GM18907 (cell line): Measurements from ENCODE around the gene CALHM3.
"Not testable (repeated sequence)": the region's sequence is repeated elsewhere in the genome, so short reads cannot be mapped to it uniquely, and the experiment has no call there.

Experiments used
- ATAC-seq: cut with Tn5 transposase; IDR thresholded peaks from one replicate; pipeline ENCODE4 v1.9.1; 2021; ENCODE audit warnings: mild to moderate bottlenecking, moderate library complexity; ENCODE audit not compliant: unreplicated experiment

Gene CALHM3, protein sequence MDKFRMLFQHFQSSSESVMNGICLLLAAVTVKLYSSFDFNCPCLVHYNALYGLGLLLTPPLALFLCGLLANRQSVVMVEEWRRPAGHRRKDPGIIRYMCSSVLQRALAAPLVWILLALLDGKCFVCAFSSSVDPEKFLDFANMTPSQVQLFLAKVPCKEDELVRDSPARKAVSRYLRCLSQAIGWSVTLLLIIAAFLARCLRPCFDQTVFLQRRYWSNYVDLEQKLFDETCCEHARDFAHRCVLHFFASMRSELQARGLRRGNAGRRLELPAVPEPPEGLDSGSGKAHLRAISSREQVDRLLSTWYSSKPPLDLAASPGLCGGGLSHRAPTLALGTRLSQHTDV

DNA sequence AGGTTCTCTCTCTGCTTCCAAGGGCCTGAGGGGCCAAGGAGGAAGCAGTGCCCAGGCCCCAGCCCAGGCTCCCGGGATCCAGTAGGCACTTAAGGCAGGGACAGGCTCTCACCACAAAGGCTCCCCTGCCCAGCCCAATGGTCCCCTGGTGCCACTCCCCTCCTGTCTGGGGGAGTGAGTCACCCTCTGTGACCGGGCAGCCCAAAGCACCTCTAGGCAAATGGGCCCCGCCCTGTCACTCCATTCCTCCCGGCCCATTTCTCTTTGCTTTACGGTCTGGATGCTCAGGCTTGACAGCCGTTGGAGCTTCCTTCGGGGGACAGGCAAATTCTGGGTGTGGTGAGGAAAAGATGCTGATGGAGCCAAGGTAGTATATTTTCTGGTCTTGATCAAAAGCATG, at the start of gene CALHM3:
Gene CALHM3 (minus strand): TSS at position 106 of the 400 bp plus-strand sequence. CDS start 208 bp downstream, outside the sequence.
- ATAC-seq = no peak

DNA sequence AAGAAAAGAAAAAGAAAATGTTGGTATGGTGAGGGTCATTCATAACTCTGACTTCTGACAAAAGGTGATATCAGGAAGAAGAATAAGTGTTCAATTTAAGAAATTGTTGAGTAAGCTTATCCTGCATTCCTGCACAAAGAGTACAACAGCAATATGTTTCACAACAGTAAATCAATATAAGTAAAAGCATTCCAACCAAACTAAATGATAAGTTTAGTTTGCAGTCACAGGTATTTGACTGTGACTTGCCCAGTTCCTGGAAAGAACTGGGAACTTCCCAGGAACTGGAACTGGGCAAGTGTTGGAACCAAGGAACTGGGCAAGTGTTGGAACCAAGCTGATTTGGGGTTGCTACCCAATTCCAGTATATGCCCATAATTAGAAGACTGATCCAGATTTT, 49.5 kb upstream of the CALHM3 start:
- ATAC-seq = no peak

DNA sequence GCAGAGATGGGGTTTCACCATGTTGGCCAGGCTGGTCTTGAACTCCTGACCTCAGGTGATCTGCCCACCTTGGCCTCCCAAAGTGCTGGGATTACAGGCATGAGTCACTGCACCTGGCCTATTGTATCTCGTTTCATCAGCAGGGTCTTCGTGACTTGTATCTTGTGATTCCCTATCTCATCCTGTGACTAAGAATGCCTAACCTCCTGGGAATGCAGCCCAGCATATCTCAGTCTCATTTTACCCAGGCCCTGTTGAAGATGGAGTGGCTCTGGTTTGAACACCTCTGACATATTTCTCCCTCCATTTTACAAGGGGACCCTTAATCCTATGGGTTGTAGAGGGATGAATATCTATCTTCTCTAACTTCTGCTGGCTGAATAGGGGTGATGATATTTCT, 48.4 kb upstream of the CALHM3 start:
- not testable (repeated sequence) for ATAC-seq

DNA sequence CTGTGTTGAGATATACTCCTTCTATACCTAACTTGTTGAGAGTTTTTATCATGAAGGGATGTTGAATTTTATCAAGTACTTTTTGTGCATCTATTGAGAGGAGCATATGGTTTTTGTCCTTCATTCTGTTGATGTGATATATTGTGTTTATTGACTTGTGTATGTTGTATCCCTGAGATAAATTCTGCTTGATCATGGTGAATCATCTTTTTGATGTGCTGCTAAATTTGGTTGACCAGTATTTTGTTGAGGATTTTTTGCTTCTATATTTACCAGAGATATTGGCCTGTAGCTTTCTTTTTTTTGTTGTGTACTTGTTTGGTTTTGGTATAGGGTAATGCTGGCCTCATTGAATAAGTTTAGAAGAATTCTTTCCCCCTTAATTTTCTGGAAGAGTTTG, 46.9 kb upstream of the CALHM3 start:
- no peak for ATAC-seq

DNA sequence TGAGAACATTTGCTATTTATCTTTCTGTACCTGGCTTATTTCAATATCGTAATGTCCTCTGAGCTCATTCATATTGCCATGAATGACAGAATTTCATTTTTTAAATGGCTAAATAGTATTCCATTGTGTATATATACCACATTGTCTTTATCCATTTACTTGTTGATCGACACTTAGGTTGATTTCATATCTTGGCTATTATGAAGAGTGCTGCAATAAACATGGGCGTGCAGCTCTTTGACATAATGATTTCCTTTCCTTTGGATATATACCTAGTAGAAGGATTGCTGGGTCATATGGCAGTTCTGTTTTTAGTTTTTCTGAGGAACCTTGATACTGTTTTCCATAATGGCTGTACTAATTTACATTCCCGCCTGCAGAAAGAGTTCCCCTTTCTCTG, 44.6 kb upstream of the CALHM3 start:
- no peak for ATAC-seq

DNA sequence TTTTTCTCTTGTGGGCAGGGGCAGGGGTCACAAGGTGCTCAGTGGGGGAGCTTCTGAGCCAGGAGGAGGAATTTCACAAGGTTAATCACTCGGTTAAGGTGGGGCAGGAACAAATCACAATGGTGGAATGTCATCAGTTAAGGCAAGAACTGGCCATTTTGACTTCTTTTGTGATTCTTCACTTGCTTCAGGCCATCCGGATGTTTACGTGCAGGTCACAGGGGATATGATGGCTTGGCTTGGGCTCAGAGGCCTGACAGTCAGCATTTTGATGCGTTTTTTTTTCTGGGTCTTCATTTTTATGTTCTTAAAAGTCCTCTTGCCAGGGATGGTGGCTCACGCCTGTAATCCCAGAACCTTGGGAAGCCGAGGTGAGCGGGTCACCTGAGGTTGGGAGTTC, 43.0 kb upstream of the CALHM3 start:
- not testable (repeated sequence) for ATAC-seq

DNA sequence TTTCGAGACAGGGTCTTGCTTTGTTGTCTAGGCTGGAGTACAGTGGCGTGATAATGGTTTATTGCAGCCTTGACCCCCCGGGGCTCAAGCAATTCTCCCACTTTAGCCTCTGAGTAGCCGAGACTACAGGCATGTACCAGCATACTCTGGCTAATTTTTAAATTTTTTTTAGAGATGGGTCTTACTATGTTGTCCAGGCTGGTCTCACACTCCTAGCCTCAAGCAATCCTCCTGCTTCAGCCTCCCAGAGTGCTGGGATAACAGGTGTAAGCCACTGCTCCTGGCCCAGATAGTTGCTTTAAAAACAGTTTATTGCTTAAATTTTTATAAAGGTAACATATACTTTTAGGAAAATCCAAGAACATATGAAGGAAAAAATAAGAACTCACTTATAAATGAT, 40.8 kb upstream of the CALHM3 start:
- ATAC-seq = no peak

DNA sequence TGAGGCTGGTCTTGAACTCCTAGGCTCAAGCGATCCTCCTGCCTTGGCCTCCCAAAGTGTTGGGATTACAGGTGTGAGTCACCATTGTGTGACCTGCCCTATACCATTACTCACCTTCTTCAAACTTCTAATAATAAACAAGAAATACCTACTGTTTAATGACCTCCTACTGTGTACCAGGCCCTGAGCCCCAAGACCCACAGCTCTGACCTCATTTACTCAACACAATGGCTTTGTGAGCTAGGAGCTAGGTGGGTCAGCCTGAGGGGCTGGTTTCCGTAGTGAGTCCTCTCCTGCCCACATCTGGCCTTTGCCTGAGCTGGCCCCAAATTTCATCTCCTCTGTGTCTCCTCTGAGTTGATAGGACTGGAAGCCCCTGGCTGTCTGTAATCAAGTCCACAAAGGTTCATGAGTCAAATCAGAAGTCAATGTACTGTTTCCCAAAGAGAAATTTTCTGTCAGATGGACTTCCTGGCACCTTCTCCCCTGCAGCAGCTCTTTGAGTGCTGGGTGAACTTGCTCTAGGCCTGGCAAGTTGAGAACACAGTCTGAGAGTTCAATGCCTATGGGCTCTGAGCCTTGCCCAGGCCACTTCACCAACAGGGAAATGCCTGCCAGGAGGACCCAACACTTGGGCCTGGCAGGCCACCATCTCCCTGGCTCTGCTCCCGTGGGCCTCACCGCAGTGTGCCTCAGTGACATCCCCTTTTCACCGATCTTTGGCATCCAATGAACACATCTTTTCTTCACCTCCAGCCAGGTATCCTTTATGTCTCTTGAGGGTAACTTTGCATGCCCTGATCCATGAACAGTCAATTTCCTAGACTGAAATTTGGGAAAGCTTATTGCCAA, 38.4 kb upstream of the CALHM3 start:
- ATAC-seq = no peak

DNA sequence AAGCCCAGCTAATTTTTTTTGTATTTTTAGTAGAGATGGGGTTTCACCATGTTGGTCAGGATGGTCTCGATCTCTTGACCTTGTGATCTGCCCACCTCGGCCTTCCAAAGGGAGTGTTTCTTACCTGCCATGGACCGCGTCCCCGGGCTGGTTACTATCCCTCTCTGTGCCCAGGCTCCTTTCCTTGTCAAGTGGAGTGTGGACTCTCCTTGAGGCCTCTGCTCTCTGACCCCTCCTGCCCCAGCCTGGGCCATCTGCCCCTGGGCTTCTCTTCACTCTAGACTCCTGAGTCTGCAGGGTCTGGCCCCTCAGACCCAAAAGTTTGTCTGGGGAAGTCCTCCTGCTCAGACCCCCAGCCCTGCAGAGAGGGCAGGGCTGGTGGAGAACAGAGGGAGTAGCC, 35.2 kb upstream of the CALHM3 start:
- no peak for ATAC-seq

DNA sequence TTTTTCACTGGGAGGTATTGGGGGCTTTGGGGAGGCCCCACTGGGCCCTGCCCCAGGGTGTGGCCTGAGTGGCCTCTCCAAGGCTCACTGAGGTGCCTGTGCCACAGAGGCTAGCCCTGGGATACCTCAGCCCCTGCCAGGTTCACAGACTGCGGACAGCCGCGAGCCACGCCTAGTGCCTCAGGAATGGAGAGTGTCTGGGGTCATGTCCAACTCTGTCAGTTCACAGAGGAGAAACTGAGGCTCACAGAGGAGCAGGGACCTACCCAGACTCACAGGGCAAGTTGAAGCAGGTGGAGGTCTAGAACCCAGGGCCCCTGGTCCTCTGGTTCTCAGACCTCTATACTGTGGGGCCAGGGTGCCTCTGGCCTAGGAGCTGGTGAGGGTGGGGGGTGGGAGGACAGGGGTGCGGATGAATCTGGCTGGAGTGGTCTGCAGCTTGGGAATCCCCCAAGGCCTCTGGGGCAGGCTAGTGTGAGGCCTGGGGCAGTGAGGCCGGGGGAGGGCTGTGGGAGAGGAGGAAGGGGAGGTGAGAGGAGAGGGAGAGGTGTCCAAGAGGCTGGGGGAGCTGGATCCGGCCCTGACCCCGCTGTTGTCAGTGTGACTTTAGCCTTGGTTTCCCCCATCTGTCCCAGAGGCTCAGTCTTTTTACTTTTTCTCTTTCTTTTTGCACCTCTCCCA, 34.5 kb upstream of the CALHM3 start:
- ATAC-seq = no peak

DNA sequence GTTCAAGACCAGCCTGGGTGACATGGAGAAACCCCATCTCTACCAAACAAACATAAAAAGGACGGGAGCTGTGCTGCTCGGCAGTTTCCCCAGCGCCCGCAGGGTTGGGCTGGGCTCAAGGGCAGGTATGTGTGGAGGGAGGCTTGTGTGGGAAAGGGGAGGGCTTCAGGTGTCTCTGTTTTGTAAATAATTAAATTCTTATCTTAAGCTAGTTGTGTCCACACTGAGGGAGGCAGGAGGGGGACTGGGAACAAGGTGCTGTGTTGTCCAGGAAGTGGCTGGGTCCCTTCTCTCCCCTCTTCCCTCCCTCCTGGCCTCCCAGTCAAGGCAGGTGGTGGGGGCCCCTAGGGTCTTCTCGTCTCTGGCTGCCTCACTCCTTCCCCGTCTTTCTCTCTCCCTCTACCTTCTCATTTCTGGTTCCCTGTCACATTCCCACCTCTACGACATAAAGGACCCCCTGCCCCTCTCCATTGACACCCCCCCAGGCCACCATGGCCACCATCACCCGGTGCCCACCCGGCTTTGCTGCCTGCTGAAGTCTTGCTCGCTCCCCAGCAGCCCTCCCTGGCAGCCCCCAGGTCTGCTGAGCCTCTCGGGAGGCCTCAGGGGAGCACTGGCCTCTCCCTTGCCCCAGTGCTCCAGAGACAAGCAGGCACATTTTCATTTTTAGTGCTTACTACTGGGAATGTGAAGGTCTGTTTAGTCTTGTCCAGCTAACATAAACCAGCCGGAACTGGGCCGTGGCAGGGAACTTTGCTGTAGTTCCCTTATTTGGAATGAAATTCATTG, 33.7 kb upstream of the CALHM3 start:
- ATAC-seq = no peak

DNA sequence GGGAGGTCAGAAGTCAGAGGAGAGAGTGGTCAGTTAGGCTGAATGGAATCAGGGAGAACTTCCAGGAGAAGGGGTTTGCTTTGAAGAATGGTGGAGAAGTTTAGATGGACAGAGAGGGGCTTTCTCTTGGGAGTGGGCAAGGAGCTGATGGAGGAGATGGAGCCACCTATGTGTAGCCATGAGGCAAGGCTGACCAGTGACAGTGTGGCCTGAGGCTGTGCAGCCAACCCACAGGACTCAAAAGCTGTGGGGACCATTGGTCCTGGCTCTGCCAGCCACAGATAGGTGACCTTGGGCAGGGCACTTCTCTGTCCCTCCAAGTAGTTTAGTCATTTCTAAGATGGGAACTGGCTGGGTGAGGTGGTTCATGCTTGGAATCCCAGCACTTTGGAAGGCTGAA, 33.1 kb upstream of the CALHM3 start:
- no peak for ATAC-seq

DNA sequence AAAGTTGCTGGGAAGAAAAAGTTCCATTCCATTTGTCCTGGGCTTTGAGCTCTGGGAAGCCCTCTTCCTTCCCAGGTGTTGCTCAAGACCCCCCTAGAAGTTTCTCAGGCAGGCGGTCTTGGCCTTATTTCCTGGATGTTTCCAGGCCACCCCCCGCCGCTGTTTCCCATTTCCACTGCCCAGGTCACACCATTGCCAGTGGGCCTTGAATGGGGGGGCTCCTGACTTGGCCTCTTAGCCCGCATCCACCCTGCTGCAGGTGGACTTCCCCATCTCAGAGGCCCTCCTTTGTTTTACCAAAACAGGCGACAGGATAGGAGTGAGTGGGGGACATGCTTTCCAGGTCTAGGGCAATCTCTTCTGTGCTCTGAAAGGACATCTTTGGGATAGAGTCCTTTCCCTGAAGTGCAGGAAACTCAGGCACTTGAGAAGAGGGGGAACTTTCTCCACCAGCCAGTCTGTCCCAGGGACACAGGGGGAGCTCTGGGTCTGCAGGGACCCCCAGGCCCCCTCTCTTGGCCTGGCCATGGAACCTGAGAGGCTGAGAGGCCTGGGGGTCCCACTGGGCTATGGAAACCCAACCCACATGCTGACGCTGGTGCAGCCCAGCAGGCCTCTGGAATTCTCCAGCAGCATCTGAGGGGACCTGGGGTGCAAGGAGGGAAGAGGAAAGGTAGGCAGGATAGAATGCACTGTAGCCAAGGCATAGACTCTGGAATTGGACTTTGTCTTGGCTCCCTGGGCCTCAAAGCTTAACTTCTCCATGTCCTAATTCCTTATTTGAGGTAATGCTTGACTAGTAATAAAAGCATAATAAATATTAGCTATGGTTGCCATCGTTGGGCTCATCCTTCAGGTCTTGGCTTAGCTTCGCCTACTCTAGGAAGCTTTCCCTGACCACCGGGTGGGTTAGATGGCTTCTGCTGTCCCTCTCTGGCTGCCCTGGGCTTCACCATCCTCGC, 32.0 kb upstream of the CALHM3 start:
- ATAC-seq = no peak

DNA sequence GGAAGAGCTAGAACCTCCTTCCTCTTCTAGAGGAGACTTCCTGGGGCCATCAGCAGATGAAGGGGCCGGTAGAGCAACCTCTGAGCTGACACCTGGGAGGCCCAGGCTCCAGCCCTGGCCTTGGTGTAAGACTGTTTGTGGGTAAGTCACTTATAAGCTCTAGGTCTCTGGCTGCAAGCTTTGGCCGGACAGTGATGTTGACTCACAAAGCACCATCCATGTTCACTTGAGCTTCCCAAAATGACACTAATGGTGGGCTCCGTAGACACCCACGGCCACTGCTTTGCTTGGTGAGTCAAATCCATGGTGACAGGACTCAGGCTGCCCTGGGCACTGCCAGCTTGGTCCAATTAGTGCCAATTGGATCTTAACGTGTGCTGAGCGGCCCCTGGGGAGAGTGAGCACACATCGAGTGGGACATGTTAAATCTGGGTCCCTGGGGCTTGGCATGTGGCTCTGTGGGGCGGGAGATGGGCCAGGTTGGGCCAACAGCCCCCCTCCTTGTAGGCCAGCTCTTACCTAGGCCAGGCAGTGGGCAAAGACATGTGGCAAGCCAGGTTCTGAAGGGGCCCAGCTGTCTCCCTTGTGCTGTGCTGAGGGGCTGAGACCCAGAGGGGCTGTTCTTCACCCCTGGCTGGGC, 31.1 kb upstream of the CALHM3 start:
- no peak for ATAC-seq

DNA sequence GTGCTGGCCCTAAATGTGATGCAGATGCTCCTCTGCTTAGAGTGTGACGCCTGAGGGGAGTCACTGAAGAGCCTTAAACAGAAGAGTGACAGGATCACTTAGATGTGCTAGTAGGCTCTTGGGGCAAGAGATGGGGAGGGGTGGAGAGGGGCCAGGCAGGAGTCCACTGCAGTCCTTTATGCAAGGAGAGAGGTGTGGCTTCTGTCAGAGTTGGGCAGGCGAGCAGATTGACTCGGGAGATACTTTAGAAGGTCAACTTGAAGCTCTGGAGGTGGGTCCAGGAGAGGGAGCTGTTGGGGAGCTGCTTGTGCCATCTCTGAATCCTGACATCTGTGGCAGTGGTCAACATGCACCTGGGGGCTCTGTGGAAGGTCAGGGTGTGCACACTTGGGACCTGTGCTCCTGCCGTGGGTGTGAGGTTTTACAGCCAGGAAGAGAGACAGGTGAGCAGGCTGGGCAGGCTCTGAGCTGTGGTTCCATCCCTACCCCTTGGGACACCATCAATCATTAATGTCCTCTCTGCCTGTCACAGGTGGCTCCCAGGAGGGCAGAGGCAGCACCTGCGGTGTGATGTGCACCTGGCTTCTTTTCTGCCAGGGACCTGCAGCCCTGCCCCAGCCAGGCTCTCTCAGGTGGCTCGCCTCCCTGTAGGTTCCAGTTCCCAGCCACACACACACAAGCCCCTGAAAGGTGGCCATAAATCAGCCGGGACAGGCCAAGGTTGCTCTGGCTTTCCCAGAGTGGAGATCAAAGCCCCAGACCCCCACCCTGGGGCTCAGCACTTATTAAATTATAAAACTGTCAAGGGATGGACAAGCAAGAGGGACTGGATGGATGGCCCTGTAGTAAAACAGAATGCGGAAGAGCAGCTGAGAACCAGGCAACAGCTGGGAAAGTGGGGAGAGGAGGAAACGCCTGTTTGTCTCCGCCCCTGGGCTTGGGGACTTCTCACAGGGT, 28.5 kb upstream of the CALHM3 start:
- no peak for ATAC-seq

DNA sequence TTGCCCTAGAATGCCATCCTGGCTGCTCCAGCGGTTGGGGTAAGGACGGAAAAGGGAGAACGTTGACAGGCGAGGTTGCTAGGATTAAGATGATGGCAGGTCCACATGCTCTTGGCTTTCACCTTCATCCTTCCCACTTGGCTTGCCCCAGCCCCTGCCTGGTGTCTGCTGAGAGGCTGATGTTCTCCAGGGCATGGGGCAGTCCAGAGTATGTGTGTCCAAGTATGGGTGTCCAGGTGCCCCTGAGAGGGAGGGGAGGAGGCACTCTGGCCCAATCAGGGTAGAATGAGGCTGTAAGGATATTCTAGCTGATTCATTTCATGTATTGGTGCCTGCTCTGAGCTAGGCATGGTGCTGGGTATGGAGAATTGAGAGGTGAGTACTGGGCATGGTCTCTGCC, 27.0 kb upstream of the CALHM3 start:
- no peak for ATAC-seq

DNA sequence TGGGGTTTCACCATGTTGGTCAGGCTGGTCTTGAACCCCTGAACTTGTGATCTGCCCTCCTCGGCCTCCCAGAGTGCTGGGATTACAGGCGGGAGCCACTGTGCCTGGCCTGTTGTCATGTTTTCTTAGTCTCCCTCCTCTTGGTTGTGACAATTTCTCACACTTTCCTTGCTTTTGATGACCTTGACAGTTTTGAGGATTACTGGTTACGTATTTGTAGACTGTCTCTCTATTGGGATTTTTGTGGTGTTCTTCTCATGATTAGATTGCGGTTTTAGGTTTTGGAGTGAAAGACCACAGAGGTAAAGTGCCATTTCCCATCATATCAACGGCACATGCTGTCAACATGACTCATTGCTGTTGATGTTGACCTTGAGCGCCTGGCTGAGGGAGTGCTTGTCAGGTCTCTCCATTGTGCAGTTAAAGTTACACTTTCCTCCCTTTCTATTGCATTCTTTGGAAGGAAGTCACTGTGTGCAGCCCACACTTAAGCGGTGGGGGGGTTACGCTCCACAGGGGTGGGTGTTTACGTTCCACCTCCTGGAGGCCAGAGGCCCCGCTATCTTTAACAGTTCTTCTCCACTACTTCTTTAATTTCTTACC, 25.2 kb upstream of the CALHM3 start:
- no peak for ATAC-seq

DNA sequence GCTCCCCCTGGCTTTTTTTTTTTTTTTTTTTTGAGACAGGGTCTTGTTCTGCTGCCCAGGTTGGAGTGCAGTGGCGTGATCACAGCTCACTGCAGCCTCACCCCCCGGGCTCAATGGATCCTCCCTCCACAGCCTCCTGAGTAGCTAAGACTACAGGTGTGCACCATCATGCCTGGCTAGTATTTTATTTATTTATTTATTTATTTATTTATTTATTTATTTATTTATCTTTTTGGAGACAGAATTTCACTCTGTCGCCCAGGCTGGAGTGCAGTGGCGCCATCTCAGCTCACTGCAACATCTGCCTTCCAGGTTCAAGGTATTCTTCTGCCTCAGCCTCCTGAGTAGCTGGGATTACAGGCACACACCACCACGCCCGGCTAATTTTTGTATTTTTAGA, 24.7 kb upstream of the CALHM3 start:
- ATAC-seq = not testable (repeated sequence)
